ENCODE data around the gene LSM8.
"Not testable (repeated sequence)": the region's sequence is repeated elsewhere in the genome, so short reads cannot be mapped to it uniquely, and the experiment has no call there.

The LSM8 gene

GRCh38 chr7:118214051-118214832 is 30.3 kb downstream of the LSM8 start:
- DNase-seq (ENCODE audit: low spot score), result peak; percentile 96

GRCh38 chr7:118214833-118215182 is 30.8 kb downstream of the LSM8 start:
- no peak for DNase-seq (ENCODE audit: low spot score)

GRCh38 chr7:118217210-118217619 is 33.3 kb downstream of the LSM8 start:
- no peak for DNase-seq (ENCODE audit: low spot score)

GRCh38 chr7:118218413-118219156 is 34.6 kb downstream of the LSM8 start:
- no peak for DNase-seq (ENCODE audit: low spot score)

- no peak for DNase-seq (ENCODE audit: low spot score)
These were observed 35.2 kb downstream of the LSM8 start for GRCh38 chr7:118219157-118219512.

GRCh38 chr7:118220583-118220982 is 36.6 kb downstream of the LSM8 start:
- no peak for DNase-seq (ENCODE audit: low spot score)

GRCh38 chr7:118222591-118222990 is 38.6 kb downstream of the LSM8 start:
- DNase-seq (ENCODE audit: low spot score), result no peak

- no peak for DNase-seq (ENCODE audit: low spot score)
These were observed 40.6 kb downstream of the LSM8 start, which contains the start of gene ANKRD7 for GRCh38 chr7:118224521-118224920. TSS of gene ANKRD7 (plus strand) at chr7:118224704. CDS start at chr7:118224831, 127 bp downstream.

- no peak for DNase-seq (ENCODE audit: low spot score)
These were observed 48.9 kb downstream of the LSM8 start for GRCh38 chr7:118232837-118233236.

- no peak for DNase-seq (ENCODE audit: low spot score)
These were observed 49.8 kb downstream of the LSM8 start for GRCh38 chr7:118233799-118234198.

GRCh38 chr7:118239014-118239413 is 55.0 kb downstream of the LSM8 start:
- DNase-seq (ENCODE audit: low spot score), result no peak

GRCh38 chr7:118240320-118240719 is 56.4 kb downstream of the LSM8 start:
- DNase-seq (ENCODE audit: low spot score), result not testable (repeated sequence)

Data from AG20443 (cell line).